Measurements from ENCODE around the gene SGMS1.

Gene SGMS1

DNA sequence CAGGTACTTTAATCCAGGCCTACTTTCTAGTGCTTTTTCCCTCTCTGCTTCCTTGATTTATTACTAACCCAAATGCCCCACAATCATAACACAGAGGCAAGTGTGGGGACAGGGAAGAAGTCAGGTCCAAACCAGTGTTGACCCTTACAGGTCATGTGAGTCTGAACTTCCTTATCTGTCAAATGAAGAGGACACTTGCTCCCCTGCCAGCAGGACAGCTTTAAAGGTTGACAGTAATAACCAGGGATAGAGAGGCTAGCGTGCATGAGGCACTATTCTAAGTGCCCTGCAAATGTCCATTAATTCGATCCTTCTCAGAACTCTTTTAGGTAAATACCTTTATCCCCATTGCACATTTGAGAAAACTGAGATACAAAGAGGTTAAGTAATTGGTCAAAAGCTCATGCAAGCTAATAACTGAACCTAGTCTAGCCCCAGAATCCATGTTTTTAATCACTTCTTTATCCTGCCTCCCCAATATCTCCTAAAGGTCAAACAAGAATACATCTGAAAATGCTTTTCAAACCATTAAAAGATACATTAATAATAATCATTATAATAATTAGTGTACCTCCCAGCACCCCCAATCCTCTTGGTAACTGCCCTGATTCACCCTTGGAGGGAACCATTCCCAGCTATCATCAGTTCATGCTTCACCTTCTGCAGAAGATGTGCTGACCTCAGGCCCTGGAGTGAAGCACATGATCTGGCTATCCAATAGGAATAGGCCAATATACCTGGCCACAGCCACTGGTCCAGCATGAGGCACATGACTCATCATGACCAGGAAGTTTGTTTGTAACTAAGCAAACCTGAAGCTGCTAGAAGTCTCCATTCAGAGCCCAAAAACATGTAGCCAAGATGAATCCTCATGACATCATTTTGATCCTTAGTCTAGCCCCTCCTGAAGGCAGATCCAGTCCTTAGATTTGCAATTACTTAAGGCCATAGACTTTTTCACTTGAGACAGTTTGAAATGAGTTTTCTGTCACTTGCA, 40.7 kb downstream of the SGMS1 start:
- H3K27ac ChIP-seq, result no peak overlapping the region
- peaks cover 4 to 27% (median 13%) of the 10 kb centered on the region in 11 experiments; a peak in 16 of 22 replicates for H3K36me3 ChIP-seq
- no peaks in the 10 kb centered on the region for H3K27me3 ChIP-seq

GRCh38 chr10:50582046-50582445, 41.7 kb downstream of the SGMS1 start:
- Histone ChIP-seq H3K9ac (no peak overlapping the region), H3K4me1 (peaks cover 8 to 47% (median 17%) of the 10 kb centered on the region in 10 experiments), H3K4me3 (no peak overlapping the region), H3K9me3 (replicated peaks in 1 of 11) (no peaks in the 10 kb centered on the region), H3K27ac (no peak overlapping the region), H4K20me1 (peaks cover 0 to 10% (median 0%) of the 10 kb centered on the region in 11 experiments; a peak in 6 of 22 replicates), H3K4me2 (no peak overlapping the region), H3K36me3 (peaks cover 2 to 17% (median 6%) of the 10 kb centered on the region in 11 experiments; a peak in 8 of 22 replicates), H3K27me3 (no peaks in the 10 kb centered on the region)
- no peak for TF ChIP-seq Cebpa-rat (IDR thresholded peaks at IDR 0.05)

More for the DNA sequence above, 40.7 kb downstream of the SGMS1 start:
- Histone ChIP-seq H3K9ac (no peak overlapping the region), H4K20me1 (peaks cover 0 to 2% (median 0%) of the 10 kb centered on the region in 11 experiments; a peak in 3 of 22 replicates), H3K4me2 (0 out of 22 replicates have a peak overlapping the region, but pooled peaks of 1 of the 11 experiments have one; percentile 17), H3K4me1 (peaks cover 1 to 46% (median 7%) of the 10 kb centered on the region in 10 experiments), H3K4me3 (no peak overlapping the region), H3K9me3 (replicated peaks in 1 of 11) (no peaks in the 10 kb centered on the region)
- TF ChIP-seq Cebpa-rat (IDR thresholded peaks at IDR 0.05), result no peak

DNA sequence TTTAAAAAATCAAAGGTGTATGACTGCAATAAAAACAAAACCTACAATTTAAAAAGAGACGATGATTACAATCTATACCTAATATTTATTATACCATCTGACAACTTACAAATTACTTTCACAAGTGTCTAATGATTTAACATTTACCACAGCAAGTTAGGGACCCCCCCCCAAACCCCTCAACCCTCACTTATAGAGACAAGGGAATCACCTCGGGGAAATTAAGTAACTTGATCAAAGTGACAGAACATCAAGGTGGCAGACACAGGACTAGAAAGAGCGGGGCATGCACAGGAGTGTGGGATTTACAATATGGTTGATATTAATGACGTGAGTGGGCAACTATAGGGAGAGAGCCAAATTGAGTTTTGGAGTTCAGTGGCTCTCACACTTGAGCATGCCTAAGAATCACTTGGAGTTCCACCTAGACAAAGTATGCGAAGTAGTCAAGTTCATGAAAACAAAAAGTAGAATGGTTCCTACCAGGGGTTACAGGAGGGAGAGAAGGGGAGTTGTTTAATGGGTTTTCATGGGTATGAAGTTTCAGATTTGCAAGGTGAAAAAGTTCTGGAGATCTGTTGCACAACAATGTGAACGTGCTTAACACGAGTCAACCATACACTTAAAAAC, 43.4 kb downstream of the SGMS1 start:
- no peak overlapping the region for H3K27ac ChIP-seq
- H3K36me3 ChIP-seq, result peaks cover 0 to 11% (median 0%) of the 10 kb centered on the region in 11 experiments; a peak in 2 of 22 replicates
- H3K9ac ChIP-seq, result no peak overlapping the region
- no peaks in the 10 kb centered on the region for H3K27me3 ChIP-seq
- peaks cover 0 to 27% (median 4%) of the 10 kb centered on the region in 11 experiments; a peak in 7 of 22 replicates for H4K20me1 ChIP-seq
- no peak for TF ChIP-seq Cebpa-rat (IDR thresholded peaks at IDR 0.05)
- H3K4me1 ChIP-seq, result peaks cover 8 to 42% (median 14%) of the 10 kb centered on the region in 10 experiments
- H3K9me3 ChIP-seq (replicated peaks in 1 of 11), result no peaks in the 10 kb centered on the region
- no peak overlapping the region for H3K4me3 ChIP-seq
- peak overlapping the region in 3 of 11 experiments; percentile 3 to 58 (median 34); a peak in 4 of 22 replicates for H3K4me2 ChIP-seq

- H3K4me2 ChIP-seq, result peak overlapping the region in 3 of 11 experiments; percentile 3 to 58 (median 34); a peak in 4 of 22 replicates
- H3K27ac ChIP-seq, result no peak overlapping the region
- H4K20me1 ChIP-seq, result peaks cover 0 to 30% (median 4%) of the 10 kb centered on the region in 11 experiments; a peak in 7 of 22 replicates
- TF ChIP-seq Cebpa-rat (IDR thresholded peaks at IDR 0.05), result no peak
- H3K27me3 ChIP-seq, result no peaks in the 10 kb centered on the region
- H3K9me3 ChIP-seq (replicated peaks in 1 of 11), result no peaks in the 10 kb centered on the region
- peaks cover 0 to 11% (median 0%) of the 10 kb centered on the region in 11 experiments; a peak in 2 of 22 replicates for H3K36me3 ChIP-seq
- H3K4me3 ChIP-seq, result no peak overlapping the region
- H3K9ac ChIP-seq, result no peak overlapping the region
- H3K4me1 ChIP-seq, result peaks cover 8 to 42% (median 14%) of the 10 kb centered on the region in 10 experiments
Measured at GRCh38 chr10:50579491-50580261, 44.1 kb downstream of the SGMS1 start.

- Histone ChIP-seq H4K20me1 (peaks cover 0 to 30% (median 4%) of the 10 kb centered on the region in 11 experiments; a peak in 7 of 22 replicates), H3K9ac (no peak overlapping the region), H3K9me3 (replicated peaks in 1 of 11) (peaks cover 0 to 7% (median 2%) of the 10 kb centered on the region in 11 experiments; a peak in 9 of 22 replicates), H3K4me2 (peak overlapping the region in 1 of 11 experiments; percentile 75; a peak in 1 of 22 replicates), H3K4me3 (no peak overlapping the region), H3K27me3 (no peaks in the 10 kb centered on the region), H3K27ac (no peak overlapping the region), H3K36me3 (peaks cover 0 to 8% (median 0%) of the 10 kb centered on the region in 11 experiments; a peak in 2 of 22 replicates), H3K4me1 (peaks cover 8 to 42% (median 14%) of the 10 kb centered on the region in 10 experiments)
- no peak for TF ChIP-seq Cebpa-rat (IDR thresholded peaks at IDR 0.05)
Measured at GRCh38 chr10:50578949-50579348, 44.8 kb downstream of the SGMS1 start.

- peak overlapping the region in 1 of 11 experiments; percentile 23; a peak in 2 of 22 replicates for H3K9ac ChIP-seq
- peaks cover 0 to 30% (median 4%) of the 10 kb centered on the region in 11 experiments; a peak in 7 of 22 replicates for H4K20me1 ChIP-seq
- H3K27ac ChIP-seq, result peak overlapping the region in 1 of 11 experiments; percentile 5; a peak in 2 of 22 replicates
- no peak overlapping the region for H3K4me3 ChIP-seq
- no peaks in the 10 kb centered on the region for H3K27me3 ChIP-seq
- peaks cover 0 to 17% (median 8%) of the 10 kb centered on the region in 11 experiments; a peak in 13 of 22 replicates for H3K9me3 ChIP-seq (replicated peaks in 1 of 11)
- peaks cover 8 to 41% (median 14%) of the 10 kb centered on the region in 10 experiments for H3K4me1 ChIP-seq
- no peak for TF ChIP-seq Cebpa-rat (IDR thresholded peaks at IDR 0.05)
- peak overlapping the region; percentile 14 to 75 (median 44); a peak in 20 of 22 replicates for H3K4me2 ChIP-seq
- H3K36me3 ChIP-seq, result no peaks in the 10 kb centered on the region
Measured at GRCh38 chr10:50577681-50578350, 45.9 kb downstream of the SGMS1 start.

DNA sequence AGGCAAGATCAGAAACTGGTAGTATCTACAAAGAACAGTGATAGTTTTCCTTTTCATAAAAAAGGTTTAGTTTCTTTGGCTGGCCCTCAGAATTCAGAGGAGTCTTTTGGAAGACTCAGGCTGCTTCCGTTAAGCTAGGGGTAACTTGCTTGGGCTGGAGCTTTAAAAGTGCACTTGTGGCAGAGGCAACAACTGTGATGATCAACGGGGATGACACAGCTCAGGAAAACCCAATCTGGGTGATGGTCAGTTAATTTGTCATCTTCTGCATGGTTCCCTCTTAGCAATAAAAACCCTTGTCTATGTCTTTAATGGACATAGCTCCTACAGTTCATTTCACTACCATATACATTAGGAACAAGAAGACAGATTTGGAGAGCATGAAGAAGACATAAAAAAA, 46.7 kb downstream of the SGMS1 start:
- peaks cover 0 to 38% (median 4%) of the 10 kb centered on the region in 11 experiments; a peak in 8 of 22 replicates for H4K20me1 ChIP-seq
- H3K4me1 ChIP-seq, result peaks cover 8 to 37% (median 14%) of the 10 kb centered on the region in 10 experiments
- H3K4me3 ChIP-seq, result no peak overlapping the region
- H3K4me2 ChIP-seq, result peak overlapping the region in 6 of 11 experiments; percentile 36 to 75 (median 58); a peak in 11 of 22 replicates
- H3K36me3 ChIP-seq, result no peaks in the 10 kb centered on the region
- no peak overlapping the region for H3K27ac ChIP-seq
- H3K9ac ChIP-seq, result no peak overlapping the region
- no peaks in the 10 kb centered on the region for H3K27me3 ChIP-seq
- TF ChIP-seq Cebpa-rat (IDR thresholded peaks at IDR 0.05), result no peak
- peaks cover 0 to 17% (median 8%) of the 10 kb centered on the region in 11 experiments; a peak in 13 of 22 replicates for H3K9me3 ChIP-seq (replicated peaks in 1 of 11)

All from BLaER1 treated with 17β-estradiol and CSF1 and Interleukin-3, amounts not matched to agents 10 nM and 100 nM (cell line).